ENCODE measurements around the gene MIPOL1. TPM values are rescaled to one million over a fixed set of nuclear protein-coding genes. Genes with fewer than 3 reads are reported as not detected.

The MIPOL1 gene
- total and polyA plus RNA-seq, 2 experiments from 2014 or later: 16.6 to 24.8 TPM

DNA sequence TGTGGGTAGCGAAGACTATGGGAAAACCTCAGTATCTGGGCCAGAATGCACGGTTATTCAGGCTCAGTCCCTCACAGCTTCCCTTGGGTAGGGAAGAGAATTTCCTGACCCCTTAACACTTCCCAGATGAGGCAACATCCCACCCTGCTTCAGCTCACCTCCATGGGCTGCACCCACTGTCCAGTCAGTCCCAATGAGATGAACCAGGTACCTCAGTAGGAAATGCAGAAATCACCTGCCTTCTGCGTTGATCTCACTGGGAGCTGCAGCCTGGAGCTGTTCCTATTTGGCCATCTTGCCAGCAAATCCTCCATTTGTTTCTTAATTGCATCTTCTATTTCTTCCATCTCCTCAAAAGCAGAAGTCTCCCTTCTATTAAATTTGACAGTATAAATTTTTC lies 292.9 kb downstream of the MIPOL1 start (continued):
- TF ChIP-seq POLR2AphosphoS5 (IDR thresholded peaks at IDR 0.05; ENCODE audit: low read depth): no peak
- TF ChIP-seq ZNF114 (CRISPR knock-in tag; IDR thresholded peaks at IDR 0.05): no peak
- TF ChIP-seq, protein P1, sequence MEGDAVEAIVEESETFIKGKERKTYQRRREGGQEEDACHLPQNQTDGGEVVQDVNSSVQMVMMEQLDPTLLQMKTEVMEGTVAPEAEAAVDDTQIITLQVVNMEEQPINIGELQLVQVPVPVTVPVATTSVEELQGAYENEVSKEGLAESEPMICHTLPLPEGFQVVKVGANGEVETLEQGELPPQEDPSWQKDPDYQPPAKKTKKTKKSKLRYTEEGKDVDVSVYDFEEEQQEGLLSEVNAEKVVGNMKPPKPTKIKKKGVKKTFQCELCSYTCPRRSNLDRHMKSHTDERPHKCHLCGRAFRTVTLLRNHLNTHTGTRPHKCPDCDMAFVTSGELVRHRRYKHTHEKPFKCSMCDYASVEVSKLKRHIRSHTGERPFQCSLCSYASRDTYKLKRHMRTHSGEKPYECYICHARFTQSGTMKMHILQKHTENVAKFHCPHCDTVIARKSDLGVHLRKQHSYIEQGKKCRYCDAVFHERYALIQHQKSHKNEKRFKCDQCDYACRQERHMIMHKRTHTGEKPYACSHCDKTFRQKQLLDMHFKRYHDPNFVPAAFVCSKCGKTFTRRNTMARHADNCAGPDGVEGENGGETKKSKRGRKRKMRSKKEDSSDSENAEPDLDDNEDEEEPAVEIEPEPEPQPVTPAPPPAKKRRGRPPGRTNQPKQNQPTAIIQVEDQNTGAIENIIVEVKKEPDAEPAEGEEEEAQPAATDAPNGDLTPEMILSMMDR (conservative IDR thresholded peaks at IDR 0.05; ENCODE audit: low read depth in 2 of 2): no peak
- no peak for TF ChIP-seq STAT1 (IDR thresholded peaks at IDR 0.05; ENCODE audit: unreplicated experiment)
- no peak for TF ChIP-seq CREB1 (CRISPR knock-in tag; IDR thresholded peaks at IDR 0.05; ENCODE audit: low read depth)

DNA sequence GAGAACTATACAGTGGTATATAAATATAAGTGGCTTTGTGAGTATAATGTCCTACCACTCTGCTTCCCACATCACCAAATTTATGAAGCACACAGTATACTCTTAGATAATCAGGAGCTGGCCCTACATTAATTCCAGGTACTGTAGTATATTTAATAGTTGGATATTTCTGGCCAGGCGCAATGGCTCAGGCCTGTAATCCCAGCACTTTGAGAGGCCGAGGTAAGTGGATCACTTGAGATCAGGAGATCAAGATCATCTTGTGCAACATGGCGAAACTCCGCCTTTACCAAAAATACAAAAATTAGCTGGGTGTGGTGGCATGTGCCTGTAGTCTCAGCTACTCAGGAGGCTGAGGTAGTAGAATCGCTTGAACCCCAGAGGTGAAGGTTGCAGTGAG lies 293.3 kb downstream of the MIPOL1 start:
- Histone ChIP-seq H3K79me2 (replicated peaks; ENCODE audit: insufficient read depth) (no peaks in the 10 kb centered on the region), H3K4me2 (no peak overlapping the region), H3K27ac (ENCODE audit: low read depth) (no peak overlapping the region), H3K4me3 (no peak overlapping the region), H4K20me1 (replicated peaks; ENCODE audit: insufficient read depth) (no peaks in the 10 kb centered on the region), H3K27me3 (ENCODE audit: insufficient read depth) (no peaks in the 10 kb centered on the region), H3K9me2 (ENCODE audit: insufficient read depth) (no peaks in the 10 kb centered on the region), H3K36me3 (ENCODE audit: insufficient read depth) (no peaks in the 10 kb centered on the region), H2AFZ (no peak overlapping the region), H3F3A (replicated peaks; ENCODE audit: low read depth) (no peaks in the 10 kb centered on the region), H3K4me1 (ENCODE audit: insufficient read depth) (no peaks in the 10 kb centered on the region)
- Mint-ChIP-seq H3K4me1 (no peaks in the 10 kb centered on the region), H3K27me3 (ENCODE audit: insufficient read depth, low read depth, poor library complexity) (no peaks in the 10 kb centered on the region), H3K9me3 (peaks cover 3% of the 10 kb centered on the region; the same call in 2 of the 3 replicates), H3K4me3 (no peak overlapping the region), H3K27ac (no peak overlapping the region), H3K36me3 (ENCODE audit: low read depth) (no peaks in the 10 kb centered on the region)
- ATAC-seq: no peak
- TF ChIP-seq ZNF114 (CRISPR knock-in tag; IDR thresholded peaks at IDR 0.05): no peak
- TF ChIP-seq, protein P2, sequence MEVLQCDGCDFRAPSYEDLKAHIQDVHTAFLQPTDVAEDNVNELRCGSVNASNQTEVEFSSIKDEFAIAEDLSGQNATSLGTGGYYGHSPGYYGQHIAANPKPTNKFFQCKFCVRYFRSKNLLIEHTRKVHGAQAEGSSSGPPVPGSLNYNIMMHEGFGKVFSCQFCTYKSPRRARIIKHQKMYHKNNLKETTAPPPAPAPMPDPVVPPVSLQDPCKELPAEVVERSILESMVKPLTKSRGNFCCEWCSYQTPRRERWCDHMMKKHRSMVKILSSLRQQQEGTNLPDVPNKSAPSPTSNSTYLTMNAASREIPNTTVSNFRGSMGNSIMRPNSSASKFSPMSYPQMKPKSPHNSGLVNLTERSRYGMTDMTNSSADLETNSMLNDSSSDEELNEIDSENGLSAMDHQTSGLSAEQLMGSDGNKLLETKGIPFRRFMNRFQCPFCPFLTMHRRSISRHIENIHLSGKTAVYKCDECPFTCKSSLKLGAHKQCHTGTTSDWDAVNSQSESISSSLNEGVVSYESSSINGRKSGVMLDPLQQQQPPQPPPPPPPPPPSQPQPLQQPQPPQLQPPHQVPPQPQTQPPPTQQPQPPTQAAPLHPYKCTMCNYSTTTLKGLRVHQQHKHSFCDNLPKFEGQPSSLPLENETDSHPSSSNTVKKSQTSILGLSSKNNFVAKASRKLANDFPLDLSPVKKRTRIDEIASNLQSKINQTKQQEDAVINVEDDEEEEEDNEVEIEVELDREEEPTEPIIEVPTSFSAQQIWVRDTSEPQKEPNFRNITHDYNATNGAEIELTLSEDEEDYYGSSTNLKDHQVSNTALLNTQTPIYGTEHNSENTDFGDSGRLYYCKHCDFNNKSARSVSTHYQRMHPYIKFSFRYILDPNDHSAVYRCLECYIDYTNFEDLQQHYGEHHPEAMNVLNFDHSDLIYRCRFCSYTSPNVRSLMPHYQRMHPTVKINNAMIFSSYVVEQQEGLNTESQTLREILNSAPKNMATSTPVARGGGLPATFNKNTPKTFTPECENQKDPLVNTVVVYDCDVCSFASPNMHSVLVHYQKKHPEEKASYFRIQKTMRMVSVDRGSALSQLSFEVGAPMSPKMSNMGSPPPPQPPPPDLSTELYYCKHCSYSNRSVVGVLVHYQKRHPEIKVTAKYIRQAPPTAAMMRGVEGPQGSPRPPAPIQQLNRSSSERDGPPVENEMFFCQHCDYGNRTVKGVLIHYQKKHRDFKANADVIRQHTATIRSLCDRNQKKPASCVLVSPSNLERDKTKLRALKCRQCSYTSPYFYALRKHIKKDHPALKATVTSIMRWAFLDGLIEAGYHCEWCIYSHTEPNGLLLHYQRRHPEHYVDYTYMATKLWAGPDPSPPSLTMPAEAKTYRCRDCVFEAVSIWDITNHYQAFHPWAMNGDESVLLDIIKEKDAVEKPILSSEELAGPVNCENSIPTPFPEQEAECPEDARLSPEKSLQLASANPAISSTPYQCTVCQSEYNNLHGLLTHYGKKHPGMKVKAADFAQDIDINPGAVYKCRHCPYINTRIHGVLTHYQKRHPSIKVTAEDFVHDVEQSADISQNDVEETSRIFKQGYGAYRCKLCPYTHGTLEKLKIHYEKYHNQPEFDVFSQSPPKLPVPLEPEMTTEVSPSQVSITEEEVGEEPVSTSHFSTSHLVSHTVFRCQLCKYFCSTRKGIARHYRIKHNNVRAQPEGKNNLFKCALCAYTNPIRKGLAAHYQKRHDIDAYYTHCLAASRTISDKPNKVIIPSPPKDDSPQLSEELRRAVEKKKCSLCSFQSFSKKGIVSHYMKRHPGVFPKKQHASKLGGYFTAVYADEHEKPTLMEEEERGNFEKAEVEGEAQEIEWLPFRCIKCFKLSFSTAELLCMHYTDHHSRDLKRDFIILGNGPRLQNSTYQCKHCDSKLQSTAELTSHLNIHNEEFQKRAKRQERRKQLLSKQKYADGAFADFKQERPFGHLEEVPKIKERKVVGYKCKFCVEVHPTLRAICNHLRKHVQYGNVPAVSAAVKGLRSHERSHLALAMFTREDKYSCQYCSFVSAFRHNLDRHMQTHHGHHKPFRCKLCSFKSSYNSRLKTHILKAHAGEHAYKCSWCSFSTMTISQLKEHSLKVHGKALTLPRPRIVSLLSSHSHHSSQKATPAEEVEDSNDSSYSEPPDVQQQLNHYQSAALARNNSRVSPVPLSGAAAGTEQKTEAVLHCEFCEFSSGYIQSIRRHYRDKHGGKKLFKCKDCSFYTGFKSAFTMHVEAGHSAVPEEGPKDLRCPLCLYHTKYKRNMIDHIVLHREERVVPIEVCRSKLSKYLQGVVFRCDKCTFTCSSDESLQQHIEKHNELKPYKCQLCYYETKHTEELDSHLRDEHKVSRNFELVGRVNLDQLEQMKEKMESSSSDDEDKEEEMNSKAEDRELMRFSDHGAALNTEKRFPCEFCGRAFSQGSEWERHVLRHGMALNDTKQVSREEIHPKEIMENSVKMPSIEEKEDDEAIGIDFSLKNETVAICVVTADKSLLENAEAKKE (CRISPR knock-in tag; IDR thresholded peaks at IDR 0.05): no peak
- TF ChIP-seq EZH2 (IDR thresholded peaks at IDR 0.05; ENCODE audit: low read depth, unreplicated experiment): no peak
- no peak for TF ChIP-seq EZH2phosphoT487 (IDR thresholded peaks at IDR 0.05; ENCODE audit: unreplicated experiment)
- TF ChIP-seq, protein P3, sequence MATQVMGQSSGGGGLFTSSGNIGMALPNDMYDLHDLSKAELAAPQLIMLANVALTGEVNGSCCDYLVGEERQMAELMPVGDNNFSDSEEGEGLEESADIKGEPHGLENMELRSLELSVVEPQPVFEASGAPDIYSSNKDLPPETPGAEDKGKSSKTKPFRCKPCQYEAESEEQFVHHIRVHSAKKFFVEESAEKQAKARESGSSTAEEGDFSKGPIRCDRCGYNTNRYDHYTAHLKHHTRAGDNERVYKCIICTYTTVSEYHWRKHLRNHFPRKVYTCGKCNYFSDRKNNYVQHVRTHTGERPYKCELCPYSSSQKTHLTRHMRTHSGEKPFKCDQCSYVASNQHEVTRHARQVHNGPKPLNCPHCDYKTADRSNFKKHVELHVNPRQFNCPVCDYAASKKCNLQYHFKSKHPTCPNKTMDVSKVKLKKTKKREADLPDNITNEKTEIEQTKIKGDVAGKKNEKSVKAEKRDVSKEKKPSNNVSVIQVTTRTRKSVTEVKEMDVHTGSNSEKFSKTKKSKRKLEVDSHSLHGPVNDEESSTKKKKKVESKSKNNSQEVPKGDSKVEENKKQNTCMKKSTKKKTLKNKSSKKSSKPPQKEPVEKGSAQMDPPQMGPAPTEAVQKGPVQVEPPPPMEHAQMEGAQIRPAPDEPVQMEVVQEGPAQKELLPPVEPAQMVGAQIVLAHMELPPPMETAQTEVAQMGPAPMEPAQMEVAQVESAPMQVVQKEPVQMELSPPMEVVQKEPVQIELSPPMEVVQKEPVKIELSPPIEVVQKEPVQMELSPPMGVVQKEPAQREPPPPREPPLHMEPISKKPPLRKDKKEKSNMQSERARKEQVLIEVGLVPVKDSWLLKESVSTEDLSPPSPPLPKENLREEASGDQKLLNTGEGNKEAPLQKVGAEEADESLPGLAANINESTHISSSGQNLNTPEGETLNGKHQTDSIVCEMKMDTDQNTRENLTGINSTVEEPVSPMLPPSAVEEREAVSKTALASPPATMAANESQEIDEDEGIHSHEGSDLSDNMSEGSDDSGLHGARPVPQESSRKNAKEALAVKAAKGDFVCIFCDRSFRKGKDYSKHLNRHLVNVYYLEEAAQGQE (IDR thresholded peaks at IDR 0.05; ENCODE audit: unreplicated experiment): no peak
- no peak for TF ChIP-seq ZNF331 (CRISPR knock-in tag; IDR thresholded peaks at IDR 0.05; ENCODE audit: low read depth)
- TF ChIP-seq NANOG (IDR thresholded peaks at IDR 0.05; ENCODE audit: borderline replicate concordance): no peak
- TF ChIP-seq, protein P4, sequence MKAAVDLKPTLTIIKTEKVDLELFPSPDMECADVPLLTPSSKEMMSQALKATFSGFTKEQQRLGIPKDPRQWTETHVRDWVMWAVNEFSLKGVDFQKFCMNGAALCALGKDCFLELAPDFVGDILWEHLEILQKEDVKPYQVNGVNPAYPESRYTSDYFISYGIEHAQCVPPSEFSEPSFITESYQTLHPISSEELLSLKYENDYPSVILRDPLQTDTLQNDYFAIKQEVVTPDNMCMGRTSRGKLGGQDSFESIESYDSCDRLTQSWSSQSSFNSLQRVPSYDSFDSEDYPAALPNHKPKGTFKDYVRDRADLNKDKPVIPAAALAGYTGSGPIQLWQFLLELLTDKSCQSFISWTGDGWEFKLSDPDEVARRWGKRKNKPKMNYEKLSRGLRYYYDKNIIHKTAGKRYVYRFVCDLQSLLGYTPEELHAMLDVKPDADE (IDR thresholded peaks at IDR 0.05): no peak
- no peak for TF ChIP-seq STAT1 (IDR thresholded peaks at IDR 0.05; ENCODE audit: unreplicated experiment)
- no peak for TF ChIP-seq POLR2AphosphoS5 (IDR thresholded peaks at IDR 0.05; ENCODE audit: low read depth)
- TF ChIP-seq CREB1 (CRISPR knock-in tag; IDR thresholded peaks at IDR 0.05; ENCODE audit: low read depth): no peak
- no peak for TF ChIP-seq JUNB (IDR thresholded peaks at IDR 0.05; ENCODE audit: unreplicated experiment)
- no peak for DNase-seq (ENCODE audit: low spot score)

All from GM23338 (cell line).